Pulmonary artery endothelial cell (primary cell): ENCODE results near the gene MYRIP. TPM values are rescaled to one million over a fixed set of nuclear protein-coding genes. Genes with fewer than 3 reads are reported as not detected.

Source experiments
- DNase-seq: peaks from one replicate; pipeline ENCODE4 v3.0.0-alpha.2; 2011; ENCODE audit warnings: low read depth, low spot score
- total RNA-seq: library from RNA; depleted of rRNA; stranded (reverse); fragments of >200 nt; gene quantifications from 2 replicates; pipeline ENCODE4 v1.2.3, GENCODE V29; 2014

Gene MYRIP
- total RNA-seq, 1 donor from 2014 or later, result 22.4 TPM

DNA sequence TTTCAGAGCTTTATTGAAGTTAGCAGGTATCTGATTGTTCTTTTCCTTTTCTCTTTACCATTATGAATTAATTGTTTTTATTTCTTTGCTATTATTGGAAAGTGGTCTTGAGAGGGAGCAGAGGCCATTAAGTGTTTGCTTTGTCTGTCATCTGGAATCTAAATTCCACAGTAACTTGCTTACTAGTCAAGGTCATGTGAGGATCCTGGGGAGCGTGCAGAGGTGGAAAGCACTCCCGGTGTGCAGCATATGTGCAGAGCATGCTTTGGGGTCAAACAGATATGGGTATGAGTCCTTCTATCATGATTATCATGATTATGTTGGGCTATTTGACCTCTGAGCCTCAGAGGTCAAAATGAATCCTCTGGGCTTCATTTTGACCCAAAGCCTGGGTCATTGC lies 96.4 kb downstream of the MYRIP start:
- no peak for DNase-seq

DNA sequence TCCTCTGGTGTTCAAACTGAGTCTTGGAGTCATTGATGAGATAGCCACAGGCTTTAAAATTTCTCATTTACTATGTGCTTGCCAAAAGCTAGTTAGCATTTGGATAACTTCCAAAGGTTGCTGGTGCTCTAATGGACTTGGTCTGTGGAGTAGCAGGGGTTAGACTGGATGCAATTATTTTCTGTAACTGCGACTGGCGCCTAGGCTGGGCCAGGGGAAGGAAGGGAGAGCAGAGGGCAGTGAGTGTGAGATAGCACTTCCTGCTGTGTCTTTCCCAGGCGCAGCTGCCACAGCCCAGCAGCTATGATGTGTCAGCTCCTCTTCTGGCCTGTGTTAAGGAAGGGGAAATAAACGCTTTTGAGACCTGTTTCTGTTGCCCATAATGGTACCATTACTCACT lies 98.6 kb downstream of the MYRIP start:
- peak; percentile 74 for DNase-seq

DNA sequence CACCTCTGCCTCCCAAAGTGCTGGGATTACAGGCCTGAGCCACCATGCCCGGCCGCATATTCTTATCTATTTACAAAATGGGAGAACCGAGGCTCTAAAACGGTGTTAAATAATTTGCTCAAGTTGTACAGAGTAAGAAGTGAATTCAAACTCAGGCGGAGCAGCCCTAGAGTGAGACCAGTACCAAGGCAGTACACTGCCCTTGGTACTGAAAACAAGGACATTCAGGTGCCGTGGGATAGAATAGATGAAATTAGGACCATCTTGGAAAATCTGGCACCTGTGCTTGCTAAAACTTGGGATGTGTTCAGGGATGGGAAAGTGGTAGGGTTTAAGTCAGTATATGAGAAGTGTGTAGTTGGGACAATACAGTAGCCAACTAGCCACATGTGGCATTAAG lies 100.7 kb downstream of the MYRIP start:
- no peak for DNase-seq

DNA sequence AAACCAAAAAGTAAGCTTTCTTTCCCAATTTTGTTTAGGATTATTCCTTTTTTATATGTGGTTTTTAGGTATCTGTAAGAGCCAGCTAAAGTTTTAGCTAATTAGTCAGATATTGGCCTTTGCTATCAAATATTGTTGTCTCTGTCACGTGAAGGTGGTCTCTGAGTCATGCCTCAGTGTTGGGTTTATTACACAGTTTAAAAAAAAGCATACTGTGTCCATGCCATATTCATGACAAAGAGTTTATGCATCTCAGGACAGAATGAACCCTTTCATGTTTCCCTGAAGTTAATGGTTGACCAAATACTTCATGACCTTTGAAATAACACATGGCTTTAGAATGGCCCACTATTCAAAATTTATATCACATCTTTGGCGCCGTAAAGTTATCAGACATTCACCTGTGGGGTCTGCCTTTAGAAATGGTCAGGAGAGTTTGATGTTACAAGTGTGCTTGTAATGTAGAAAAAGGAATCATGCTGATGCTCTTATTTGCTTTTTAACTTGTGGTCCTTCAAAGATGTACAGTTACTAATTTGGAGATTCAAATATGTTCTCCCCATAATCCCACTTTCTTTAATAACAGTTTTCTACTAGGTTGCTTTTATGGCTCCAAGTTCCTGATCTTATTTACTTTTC lies 101.5 kb downstream of the MYRIP start:
- DNase-seq, result no peak

DNA sequence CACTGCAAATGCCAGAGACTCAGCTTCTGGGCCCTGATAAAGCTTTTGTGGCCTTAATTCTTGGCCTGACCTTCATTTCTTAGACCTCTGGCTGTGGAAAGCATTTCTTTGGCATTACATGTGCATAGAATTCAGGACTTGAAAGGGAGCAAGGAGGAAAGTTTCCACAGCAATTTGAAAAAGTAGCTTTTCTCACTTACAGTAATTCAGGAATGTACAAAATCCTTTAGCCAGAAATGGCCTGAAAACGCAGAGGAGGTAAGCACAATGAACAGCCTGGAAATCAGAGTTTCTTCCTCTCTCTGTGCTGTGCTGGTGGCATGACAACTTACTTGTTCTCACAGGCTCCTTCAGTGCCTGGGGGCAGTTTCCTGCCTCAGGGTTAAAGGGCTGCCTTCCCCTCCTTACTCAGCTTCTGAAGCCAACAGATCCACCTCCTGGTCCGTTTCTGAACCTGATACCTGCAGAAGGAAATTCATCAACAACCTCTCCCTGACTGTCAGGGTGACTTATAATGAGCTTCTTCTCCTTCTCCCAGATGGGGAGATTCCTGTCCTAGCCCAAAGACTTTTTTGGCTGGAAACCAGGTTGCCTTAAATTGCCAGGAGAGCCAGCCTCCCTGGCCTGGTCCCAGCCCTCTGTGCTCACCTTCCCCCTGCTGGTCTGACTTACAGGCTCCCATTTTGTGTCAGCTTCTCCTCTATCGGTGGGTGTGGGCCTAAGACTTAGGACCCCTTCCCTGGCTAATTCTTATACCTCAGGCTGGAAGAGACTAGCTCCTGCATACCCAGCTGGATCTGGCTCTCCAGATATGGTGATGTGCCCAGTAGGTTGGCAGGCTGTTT lies 102.3 kb downstream of the MYRIP start:
- peak; percentile 64 for DNase-seq

DNA sequence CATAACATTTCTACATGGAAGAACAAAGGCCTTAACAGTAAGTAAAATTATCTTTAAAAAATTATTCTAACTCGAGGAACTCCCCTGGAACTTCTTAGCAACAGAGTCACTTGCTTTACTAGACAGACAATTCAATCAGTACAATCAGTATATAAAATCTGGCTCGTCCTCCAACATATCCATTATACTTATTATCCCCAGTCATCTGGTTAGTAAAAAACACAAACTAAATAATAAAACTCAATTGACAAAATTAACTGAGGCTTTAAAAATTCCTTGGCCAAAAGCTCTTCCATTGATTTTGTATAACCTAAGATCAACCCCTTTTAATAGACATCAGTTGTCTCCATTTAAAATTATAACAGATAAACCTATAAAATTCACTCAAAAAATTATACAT lies 105.6 kb downstream of the MYRIP start:
- DNase-seq, result no peak

DNA sequence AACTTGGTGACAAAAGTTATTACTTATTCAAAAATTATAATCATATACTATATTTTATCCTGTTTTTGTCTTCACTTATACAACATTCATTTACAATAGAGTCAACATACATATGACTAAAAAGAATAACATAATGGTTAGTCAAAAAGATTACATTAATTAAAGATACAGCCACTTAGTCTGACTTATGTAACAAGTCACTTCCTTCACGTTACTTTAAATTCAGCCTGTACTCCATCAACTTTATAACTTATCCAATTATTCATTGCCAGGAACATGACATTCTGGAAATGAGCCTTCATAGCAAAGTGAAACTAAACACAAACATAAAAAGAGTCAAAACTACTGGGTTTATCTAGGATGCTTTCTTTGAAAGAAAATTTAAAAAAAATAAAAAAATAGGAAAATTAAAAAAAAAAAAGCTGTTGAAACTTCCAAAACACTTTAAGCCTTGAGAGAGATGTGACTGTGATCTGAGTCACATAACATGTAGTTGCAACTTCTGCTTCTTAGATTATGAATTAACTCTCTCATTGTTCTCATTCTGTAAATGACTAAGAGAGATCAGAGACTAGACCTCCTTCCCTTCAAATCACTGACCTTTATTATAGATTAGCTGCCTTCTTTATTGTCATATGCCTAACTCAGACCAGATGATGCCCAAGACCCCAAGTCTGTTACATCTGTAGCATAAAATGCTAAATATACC lies 107.8 kb downstream of the MYRIP start:
- DNase-seq, result no peak

DNA sequence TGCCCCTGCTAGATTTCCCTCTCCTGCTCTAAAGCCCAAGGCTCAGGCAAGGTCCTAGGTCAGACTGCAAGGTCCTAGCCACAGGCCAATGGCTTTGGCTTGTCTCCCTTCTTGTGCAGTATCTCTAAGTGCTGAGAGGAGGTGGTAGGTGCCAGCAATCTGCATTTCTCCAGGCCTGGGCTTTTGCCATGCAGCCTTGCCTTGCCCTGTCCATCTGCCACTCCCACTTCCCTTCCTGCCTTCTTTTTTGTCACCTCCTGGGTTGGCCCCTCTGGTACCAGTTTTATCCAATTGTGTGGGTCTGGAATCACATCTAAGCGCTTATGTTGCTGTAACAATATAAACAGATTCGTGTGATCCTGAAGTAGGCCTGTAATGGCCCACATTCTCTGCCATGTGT lies 109.9 kb downstream of the MYRIP start:
- DNase-seq, result no peak

DNA sequence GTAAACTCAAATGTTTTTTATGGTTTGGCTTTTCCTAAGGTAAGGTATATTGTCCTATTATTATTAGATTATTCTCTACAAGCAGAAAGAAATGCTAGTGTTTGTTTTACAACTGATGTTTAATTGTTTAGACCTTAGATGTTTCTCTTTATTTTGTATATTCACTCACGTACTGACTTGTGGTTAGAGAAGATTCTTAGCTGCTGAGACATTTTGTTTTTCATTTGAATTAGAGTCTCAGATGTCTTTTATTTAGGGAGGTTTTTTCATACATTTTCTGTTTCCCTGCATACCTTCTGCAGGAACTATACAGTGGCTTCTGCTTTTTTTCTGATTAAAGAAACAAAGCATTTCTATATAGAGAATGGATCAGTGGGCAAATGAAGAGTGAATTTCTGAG lies 110.9 kb downstream of the MYRIP start:
- DNase-seq, result no peak

DNA sequence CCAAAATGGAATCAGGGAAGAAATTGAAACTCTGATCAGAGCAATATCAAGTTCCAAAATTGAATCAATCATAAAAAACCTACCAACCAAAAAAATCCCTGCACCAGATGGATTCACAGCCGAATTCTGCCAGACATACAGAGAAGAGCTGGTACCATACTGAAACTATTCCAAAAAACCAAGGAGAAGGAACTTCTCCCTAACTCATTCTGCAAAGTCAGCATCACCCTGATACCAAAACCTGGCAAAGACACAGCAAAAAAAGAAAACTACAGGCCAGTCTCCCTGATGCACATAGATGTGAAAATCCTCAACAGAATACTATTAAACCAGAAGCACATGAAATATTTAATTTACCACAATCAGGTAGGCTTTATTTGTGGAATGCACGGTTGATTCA lies 118.1 kb downstream of the MYRIP start:
- no peak for DNase-seq

DNA sequence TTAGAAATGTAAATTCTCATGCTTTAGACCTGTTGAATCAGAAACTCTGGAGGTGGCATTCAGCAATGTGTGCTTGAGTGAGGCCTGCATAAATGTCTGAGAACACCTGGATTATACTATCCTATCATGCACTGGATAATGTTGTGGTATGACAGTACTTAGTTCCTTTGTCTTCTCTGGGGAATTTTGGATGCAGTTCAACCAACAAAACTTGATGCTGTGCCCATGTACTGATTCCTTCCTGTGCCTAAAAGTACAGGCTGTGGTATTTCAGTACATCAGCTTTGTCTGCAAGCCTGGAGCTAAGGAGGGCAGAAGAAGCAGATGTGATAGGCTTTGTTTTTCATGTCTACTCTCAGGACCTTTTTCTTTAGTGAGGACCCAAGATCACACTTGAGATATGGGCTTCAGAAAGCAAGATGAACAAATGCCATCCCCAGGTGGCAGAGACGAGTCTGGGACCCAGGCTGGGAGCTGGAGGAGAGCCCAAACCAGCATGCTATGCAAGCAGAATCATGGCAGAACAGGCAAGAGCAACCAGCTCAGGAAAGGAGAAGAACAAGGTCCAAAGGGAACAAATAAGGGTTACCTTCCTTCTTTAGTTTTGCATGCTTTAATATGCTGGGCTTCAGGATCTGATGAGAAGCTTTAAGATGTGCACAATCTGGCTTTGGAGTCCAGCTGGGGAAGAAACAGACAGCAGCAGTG lies 124.7 kb downstream of the MYRIP start:
- no peak for DNase-seq

DNA sequence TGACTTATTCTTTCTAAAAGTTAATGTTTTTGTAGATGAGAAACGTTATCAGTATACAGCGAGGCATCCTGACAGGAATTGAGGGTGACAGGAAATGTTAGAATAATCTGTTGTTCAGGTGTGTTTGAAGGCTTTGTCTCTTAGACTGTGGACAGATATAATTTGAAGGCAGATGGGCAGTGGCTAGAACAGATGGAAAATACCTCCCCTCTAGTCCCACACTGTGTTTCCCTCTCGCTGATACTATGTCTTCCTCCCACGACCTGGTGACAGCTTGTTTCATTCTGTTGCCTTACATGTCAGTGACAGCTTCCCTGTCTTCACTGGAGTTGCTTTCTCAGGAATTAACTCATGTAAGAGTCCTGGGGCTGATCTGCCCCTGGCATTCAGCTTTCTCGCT lies 125.3 kb downstream of the MYRIP start:
- no peak for DNase-seq

DNA sequence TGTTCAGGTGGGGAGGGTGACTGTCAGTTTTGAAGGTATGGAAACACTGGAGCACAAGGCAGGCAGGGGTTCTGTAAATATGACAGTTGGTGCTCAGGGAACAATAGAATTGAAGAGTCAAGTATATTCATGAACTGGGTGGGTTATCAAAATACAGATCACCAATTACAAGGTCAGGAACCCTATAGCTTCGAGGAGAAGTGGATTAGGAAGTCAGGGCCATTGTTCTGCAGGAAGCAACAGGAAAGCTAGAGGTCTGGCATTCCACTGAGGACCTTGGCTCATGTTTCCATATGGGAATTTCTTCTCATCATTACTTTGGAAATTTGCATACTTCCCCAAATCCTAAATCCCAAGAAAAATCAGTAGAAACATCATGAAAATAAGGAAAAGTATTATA lies 125.9 kb downstream of the MYRIP start:
- DNase-seq, result peak; percentile 26

DNA sequence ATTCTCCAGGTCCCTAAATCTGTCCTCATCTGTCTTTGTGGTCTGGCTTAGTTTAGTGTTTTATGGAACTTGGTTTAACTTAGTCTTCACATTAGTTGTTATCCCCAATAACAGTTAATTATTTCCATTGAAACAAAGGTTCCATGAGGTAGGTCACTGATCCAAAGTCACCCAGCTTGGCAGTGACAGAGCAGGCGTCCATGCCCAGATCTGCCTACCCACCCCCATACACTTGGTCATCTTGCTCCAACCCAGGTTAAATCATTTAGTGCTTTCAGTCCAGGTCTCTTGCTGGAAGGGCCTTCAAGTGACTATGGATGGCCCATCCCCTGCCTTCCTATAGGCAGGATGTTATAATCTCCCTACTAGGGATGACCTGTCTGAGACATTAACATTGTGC lies 127.4 kb downstream of the MYRIP start:
- DNase-seq, result no peak

DNA sequence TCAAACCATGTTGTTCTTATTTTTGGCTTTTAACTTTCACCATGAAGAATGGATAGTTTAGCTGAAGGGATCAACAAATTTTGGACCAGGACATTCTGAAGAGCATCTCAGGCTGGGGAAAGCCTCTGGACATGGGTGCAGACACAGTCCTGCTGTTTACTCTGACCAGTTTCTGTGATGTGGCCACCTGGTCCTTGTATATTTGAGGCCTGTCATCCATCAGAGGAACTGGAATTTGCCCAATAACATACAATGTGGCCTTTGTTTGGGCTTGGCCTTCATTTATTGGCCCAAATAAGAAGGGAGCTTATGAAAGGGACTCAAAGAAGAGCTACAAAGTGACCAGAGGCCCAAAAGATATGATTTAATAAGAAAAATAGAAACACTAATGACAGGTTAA lies 127.9 kb downstream of the MYRIP start:
- no peak for DNase-seq

DNA sequence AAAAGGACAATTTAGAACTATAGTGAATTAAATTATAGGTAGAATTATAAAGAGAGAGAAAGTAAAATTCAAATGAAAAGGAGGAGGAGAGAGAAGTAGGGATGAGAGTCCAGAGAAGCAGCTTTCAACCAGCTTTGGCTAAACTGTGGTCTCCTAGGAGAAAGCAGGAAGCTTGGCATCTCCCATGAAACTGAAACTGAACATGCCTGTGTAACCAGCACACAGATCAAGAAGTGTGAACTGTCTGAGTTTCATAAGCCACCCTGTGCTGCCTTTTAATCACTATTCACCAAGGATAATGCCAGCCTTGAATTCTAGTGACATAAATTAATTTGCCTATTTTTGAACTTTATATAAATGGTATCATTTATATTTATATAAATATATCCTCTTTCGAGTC lies 128.5 kb downstream of the MYRIP start:
- DNase-seq, result no peak

DNA sequence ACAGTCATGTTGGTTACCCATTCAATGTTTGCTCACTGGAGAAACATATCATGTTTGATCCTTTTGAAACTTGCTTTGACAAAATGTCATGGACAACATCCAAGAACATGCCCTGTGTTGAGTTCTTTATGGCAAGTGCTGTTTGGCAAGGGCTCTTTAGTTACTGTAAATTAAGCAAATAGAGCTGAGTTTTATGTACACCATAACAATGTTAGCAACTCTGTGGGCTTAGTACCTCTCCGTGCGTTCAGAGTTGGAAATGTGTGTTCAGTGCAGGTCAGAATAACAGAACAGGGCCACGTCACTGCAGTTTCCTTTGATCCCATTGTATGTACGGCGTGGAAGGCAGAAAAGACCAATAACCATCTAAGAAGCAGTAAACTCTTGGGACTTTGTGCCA lies 132.5 kb downstream of the MYRIP start:
- no peak for DNase-seq

DNA sequence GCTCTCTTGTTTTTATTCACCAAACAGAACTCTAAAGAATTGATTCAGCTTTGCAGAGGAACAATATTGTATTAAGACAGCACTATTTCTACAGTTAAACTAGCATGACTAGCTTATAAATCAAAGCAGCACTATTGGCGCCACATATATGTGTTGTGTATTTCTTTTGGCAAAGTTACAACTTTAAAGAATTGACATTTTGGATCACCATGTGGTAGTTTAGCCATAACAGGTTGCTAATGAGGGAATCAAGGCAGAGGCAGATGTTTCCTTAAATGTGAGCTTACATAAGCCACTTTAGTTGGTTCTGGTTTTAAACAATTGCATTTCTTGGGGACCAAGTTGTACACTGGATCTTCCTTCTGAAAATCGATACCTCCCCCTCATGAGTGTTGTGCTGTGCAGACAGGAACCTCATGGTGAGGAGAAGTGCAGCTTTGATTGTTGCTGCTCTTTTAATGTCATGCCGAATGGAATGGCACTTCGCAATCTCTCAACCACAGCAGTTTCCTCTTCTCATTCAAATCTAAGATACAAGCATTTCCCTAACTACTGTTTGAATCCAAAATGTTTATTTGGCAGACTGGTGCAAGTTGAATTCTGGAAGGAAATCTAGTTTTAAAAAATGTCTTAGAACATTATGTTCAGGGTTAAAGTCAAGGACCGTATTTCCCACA lies 151.2 kb downstream of the MYRIP start:
- DNase-seq, result peak; percentile 94

DNA sequence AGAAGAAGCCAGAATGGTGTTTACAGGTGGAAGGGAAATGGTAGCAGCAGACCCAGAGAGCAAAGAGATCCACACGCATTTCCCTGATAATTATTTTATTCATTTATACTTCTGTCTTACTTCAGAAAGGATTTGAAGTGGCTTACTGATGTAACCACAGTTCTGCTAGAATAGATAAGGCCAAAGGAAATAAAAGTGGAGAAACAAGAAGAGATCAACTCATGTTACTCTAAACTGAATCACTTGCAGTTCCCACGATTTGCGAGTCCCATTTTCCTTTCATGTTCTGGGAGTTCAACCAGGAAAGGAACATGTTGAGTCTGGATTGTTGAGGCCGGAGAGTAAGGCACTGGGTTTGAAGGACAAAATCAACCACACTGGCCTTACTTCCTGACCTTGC lies 151.8 kb downstream of the MYRIP start:
- DNase-seq, result peak; percentile 63

DNA sequence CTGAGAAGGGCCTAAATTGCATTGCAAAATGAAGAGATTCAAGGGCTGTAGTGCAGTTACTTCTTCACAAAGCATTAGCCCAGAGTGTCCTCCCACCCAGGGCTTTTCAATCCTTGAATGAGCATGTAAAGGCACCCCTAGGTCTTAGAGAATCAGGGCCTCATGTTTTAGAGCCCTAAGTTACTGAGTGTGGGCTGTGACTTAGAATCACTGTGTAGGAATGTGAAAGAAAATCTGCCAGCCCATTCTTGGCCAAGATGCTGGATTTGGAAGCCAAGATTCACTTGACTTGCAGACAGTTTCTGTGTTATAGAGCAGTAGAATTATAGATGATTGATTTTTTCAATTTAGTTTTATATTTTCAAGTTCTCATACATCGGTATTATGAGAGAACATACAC lies 153.2 kb downstream of the MYRIP start:
- no peak for DNase-seq

DNA sequence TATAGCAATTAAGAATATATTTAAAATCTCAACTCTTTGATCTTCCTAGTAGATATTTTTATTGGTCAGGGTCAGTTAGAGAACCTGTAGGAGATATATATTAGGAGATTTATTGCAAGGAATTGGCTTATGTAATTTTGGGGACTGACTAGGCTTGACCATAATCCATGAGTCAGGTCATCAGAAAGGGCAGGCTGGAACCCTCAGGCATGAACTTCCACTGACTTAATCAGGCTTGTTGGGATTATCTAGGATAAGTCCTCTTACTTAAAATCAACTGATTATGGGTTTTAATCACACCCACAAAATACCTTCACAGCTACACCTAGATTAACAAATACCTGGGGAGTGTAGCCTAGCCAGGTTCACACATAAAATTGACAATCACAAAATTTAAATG lies 156.1 kb downstream of the MYRIP start:
- no peak for DNase-seq
